Esophagus (tissue), 2 donors: Measurements from ENCODE around the gene SREBF1. TPM values are rescaled to one million over a fixed set of nuclear protein-coding genes. Genes with fewer than 3 reads are reported as not detected.

Source experiments
- H3K27ac ChIP-seq, 2 donors: one replicate each; pipeline ENCODE4 v1.5.1; 2013; ENCODE audit warnings: low read depth in 2 of 2, mild to moderate bottlenecking in 2 of 2, inconsistent platforms in 1 of 2, low read length in 1 of 2, moderate library complexity in 1 of 2
- H3K27me3 ChIP-seq, 2 donors: one replicate each; pipeline ENCODE4 v1.6.1; 2013; ENCODE audit warnings: low read length in 2 of 2, control low read depth in 1 of 2, mild to moderate bottlenecking in 1 of 2; ENCODE audit not compliant: insufficient read depth in 2 of 2, control insufficient read depth in 1 of 2
- H3K36me3 ChIP-seq, 2 donors: one replicate each; pipeline ENCODE4 v1.6.1; 2013; ENCODE audit warnings: low read length in 1 of 2; ENCODE audit not compliant: control insufficient read depth in 2 of 2, insufficient read depth in 2 of 2
- H3K4me1 ChIP-seq, 2 donors: one replicate each; pipeline ENCODE4 v1.6.1; 2013; ENCODE audit warnings: low read length in 1 of 2; ENCODE audit not compliant: control insufficient read depth in 2 of 2, insufficient read depth in 2 of 2
- H3K4me3 ChIP-seq, 2 donors: one replicate each; pipeline ENCODE4 v1.5.1; 2013; ENCODE audit warnings: low read length in 2 of 2, mild to moderate bottlenecking in 2 of 2, low read depth in 1 of 2, moderate library complexity in 1 of 2
- H3K9me3 ChIP-seq, 2 donors: one replicate each; pipeline ENCODE4 v1.6.1; 2013; ENCODE audit warnings: mild to moderate bottlenecking in 2 of 2, low read depth in 1 of 2, low read length in 1 of 2, moderate library complexity in 1 of 2; ENCODE audit not compliant: control insufficient read depth in 2 of 2, insufficient read depth in 1 of 2
- WGBS, 2 donors: extraction: QIAGEN DNeasy Blood & Tissue Kit; methylation state at CpG; one replicate each; pipeline ENCODE4 v1.1.7; 2013; 5-methylcytosine and 5-hydroxymethylcytosine counted together
- polyA plus RNA-seq, 2 donors: library from polyadenylated mRNA; stranded (reverse); fragments of 200-250 nt; gene quantifications; one replicate each; pipeline ENCODE4 v1.2.3, GENCODE V29; 2013
- donor health status: healthy with polysubstance abuse.
- donor health status: Bipolar disorder and iron deficiency.

The SREBF1 gene
- polyA plus RNA-seq, 2 donors = 95.1 to 116 TPM

DNA sequence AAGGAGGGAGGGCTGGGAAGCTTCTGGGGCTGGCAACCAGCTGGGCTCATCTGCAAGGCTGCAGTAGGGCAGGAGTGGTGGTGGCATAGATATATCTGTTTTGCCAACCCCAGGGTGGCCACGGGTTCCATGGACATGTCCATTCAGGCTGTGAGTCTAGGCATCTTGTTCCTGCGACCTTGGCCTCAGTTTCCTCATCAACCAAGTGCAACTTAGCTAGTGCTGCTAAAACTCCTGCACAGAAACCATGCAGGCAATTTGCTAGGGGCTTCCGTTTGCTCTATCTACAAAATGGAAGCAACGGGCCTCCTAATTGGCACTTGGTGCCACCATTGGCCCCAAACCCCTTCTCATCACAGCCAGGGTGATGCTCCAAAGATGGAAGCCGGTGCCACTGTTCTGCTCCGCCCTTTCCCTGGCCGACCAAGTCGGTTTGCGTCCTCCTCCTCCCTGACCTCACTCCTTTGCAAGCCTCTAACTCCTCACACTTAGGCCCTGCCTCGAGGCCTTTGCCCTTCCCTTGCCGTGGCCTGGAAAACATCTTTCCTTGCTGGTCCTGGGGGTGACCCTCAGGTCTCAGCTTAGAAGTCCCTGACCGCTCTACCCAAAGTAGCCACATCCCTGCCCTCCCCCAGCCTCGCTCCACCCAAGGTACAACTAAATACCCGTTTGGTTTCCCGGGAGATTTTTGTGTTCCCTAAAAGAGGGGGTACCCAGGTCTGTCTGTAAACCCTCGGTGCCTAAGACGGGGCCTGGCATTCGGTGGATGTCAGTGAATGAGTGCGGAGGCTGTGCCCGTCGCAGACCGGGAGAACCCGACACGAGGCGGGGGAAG, 1.2 kb downstream of the SREBF1 start:
- Histone ChIP-seq H3K9me3 (no peaks in the 10 kb centered on the region), H3K4me1 (peaks cover 14 to 39% of the 10 kb centered on the region in 2 donors), H3K36me3 (no peaks in the 10 kb centered on the region), H3K27me3 (no peaks in the 10 kb centered on the region), H3K4me3 (peak overlapping the region; percentile 75 to 94), H3K27ac (peak overlapping the region; percentile 64 to 83)
- 23 to 26% methylated on average over 25 of the region's 25 CpGs for WGBS, 2 donors

GRCh38 chr17:17834974-17835373, 1.8 kb downstream of the SREBF1 start:
- 77 to 81% methylated on average over 4 of the region's 4 CpGs for WGBS, 2 donors
- Histone ChIP-seq H3K4me3 (no peak overlapping the region), H3K27ac (peak overlapping the region; percentile 57 to 64), H3K9me3 (no peaks in the 10 kb centered on the region), H3K4me1 (peaks cover 14 to 39% of the 10 kb centered on the region in 2 donors), H3K36me3 (no peaks in the 10 kb centered on the region), H3K27me3 (no peaks in the 10 kb centered on the region)

DNA sequence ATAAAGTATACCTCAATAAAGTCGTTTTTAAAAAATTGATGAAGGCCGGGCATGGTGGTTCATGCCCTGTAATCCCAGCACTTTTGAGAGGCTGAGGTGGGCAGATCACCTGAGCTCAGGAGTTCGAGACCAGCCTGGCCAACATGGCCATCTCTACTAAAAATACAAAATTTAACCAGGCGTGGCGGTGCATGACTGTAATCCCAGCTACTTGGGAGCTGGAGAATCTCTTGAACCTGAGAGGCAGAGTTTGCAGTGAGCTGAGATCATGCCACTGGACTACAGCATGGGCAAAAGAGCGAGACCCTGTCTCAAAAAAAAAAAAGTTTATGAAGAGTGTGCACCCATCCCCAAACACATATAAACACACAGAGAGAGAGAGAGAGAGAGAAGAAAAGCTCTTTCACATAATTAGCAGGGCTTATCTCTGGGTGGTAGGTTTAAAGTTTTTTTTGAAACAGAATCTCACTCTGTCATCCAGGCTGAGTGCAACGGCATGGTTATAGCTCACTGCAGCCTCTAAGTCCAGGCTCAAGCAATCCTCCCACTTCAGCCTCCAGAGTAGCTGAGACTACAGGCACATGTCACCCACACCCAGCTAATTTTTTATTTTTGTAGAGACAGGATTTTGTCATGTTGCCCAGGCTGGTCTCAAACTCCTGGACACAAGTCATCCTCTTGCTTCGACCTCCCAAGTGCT, 3.0 kb downstream of the SREBF1 start:
- H3K27ac ChIP-seq = no peak overlapping the region
- WGBS, 2 donors = 74 to 78% methylated on average over 8 of the region's 8 CpGs
- H3K9me3 ChIP-seq = no peaks in the 10 kb centered on the region
- no peak overlapping the region for H3K4me3 ChIP-seq
- no peaks in the 10 kb centered on the region for H3K27me3 ChIP-seq
- peaks cover 14 to 34% of the 10 kb centered on the region in 2 donors for H3K4me1 ChIP-seq
- no peaks in the 10 kb centered on the region for H3K36me3 ChIP-seq

DNA sequence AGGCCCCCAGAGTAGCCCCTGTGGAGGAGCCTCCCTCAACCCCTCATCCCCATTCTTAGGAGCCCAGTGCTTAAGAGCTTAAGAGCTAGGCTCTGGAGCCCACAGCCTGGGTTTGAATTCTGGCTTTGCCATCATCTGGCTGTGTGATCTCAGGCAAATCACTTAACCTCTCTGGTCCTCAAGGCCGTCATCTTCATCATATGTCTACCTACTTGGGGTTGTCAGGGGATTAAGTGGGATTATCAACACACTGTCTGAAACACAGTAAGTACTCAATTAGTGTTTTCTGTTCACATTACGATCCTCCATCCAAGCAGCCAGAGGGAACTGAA, 4.8 kb downstream of the SREBF1 start:
- Histone ChIP-seq H3K27ac (peak overlapping the region in 1 of 2 donors; percentile 47), H3K4me1 (peaks cover 15 to 30% of the 10 kb centered on the region in 2 donors)

GRCh38 chr17:17831208-17832031, 5.4 kb downstream of the SREBF1 start:
- 40 to 55% methylated on average over 12 of the region's 12 CpGs for WGBS, 2 donors
- H3K27me3 ChIP-seq = no peaks in the 10 kb centered on the region
- peaks cover 0 to 4% of the 10 kb centered on the region in 2 donors for H3K36me3 ChIP-seq
- peaks cover 19 to 35% of the 10 kb centered on the region in 2 donors for H3K4me1 ChIP-seq
- no peaks in the 10 kb centered on the region for H3K9me3 ChIP-seq
- no peak overlapping the region for H3K4me3 ChIP-seq
- peak overlapping the region; percentile 0 to 47 for H3K27ac ChIP-seq

More for the DNA sequence above, 4.8 kb downstream of the SREBF1 start:
- no peak overlapping the region for H3K4me3 ChIP-seq
- WGBS, 2 donors = 79 to 86% methylated on average over 2 of the region's 2 CpGs
- H3K36me3 ChIP-seq = peaks cover 0 to 4% of the 10 kb centered on the region in 2 donors
- H3K27me3 ChIP-seq = no peaks in the 10 kb centered on the region
- no peaks in the 10 kb centered on the region for H3K9me3 ChIP-seq

DNA sequence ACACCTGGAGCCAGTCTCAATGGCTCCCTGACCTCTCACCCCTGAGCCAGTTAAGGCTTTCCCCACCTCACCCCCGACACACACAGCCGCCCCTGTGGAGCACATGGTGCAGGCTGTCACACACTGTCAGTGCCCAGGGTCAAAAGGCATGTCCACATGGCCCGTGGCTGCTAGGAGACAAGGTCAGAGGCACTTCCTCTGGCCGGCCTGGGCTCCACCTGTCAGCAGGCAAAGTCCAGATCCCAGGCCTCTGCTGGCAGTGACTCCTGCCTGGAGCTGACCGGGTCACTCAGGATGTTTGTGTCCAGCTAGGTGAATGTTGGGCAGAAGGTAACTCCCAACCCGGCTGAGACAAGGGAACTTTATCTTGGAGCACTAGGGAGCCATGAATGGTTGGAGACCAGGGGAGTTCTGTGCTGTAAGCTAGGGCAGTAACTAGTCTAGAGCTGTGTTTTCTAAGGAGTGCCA, 6.0 kb downstream of the SREBF1 start:
- WGBS, 2 donors = 55 to 75% methylated on average over 6 of the region's 6 CpGs
- peak overlapping the region; percentile 0 to 47 for H3K27ac ChIP-seq
- no peaks in the 10 kb centered on the region for H3K27me3 ChIP-seq

GRCh38 chr17:17830269-17830567, 6.6 kb downstream of the SREBF1 start:
- no peak overlapping the region for H3K27ac ChIP-seq

More for the DNA sequence above, 6.0 kb downstream of the SREBF1 start:
- Histone ChIP-seq H3K36me3 (peaks cover 0 to 4% of the 10 kb centered on the region in 2 donors), H3K4me3 (no peak overlapping the region), H3K9me3 (no peaks in the 10 kb centered on the region), H3K4me1 (peaks cover 20 to 34% of the 10 kb centered on the region in 2 donors)

GRCh38 chr17:17827826-17828621, 8.8 kb downstream of the SREBF1 start:
- Histone ChIP-seq H3K36me3 (peaks cover 0 to 4% of the 10 kb centered on the region in 2 donors), H3K4me3 (no peak overlapping the region), H3K27me3 (no peaks in the 10 kb centered on the region), H3K27ac (peak overlapping the region; percentile 2 to 34), H3K9me3 (no peaks in the 10 kb centered on the region), H3K4me1 (peaks cover 34 to 41% of the 10 kb centered on the region in 2 donors)
- WGBS, 2 donors = 78 to 79% methylated on average over 13 of the region's 13 CpGs

More at GRCh38 chr17:17830269-17830567, 6.6 kb downstream of the SREBF1 start:
- H3K9me3 ChIP-seq = no peaks in the 10 kb centered on the region
- H3K4me1 ChIP-seq = peaks cover 22 to 30% of the 10 kb centered on the region in 2 donors
- H3K27me3 ChIP-seq = no peaks in the 10 kb centered on the region
- no peak overlapping the region for H3K4me3 ChIP-seq
- H3K36me3 ChIP-seq = peaks cover 0 to 4% of the 10 kb centered on the region in 2 donors
- WGBS, 2 donors = 87 to 96% methylated on average over 2 of the region's 2 CpGs
